GM19025 (cell line): ENCODE results near the gene IGF1.

Experiments
- ATAC-seq: cut with Tn5 transposase; IDR thresholded peaks from one replicate; pipeline ENCODE4 v1.9.1; 2021; ENCODE audit warnings: mild to moderate bottlenecking, low read depth, moderate library complexity; ENCODE audit not compliant: unreplicated experiment

The IGF1 gene

GRCh38 chr12:102498471-102498870 lies 18.1 kb upstream of the IGF1 start:
- ATAC-seq, result no peak

GRCh38 chr12:102497743-102498142 lies 17.4 kb upstream of the IGF1 start:
- ATAC-seq, result no peak

- no peak for ATAC-seq
Measured at GRCh38 chr12:102496591-102496990, 16.2 kb upstream of the IGF1 start.

- no peak for ATAC-seq
Measured at GRCh38 chr12:102487226-102487625, 6.9 kb upstream of the IGF1 start.

- ATAC-seq, result no peak
Measured at GRCh38 chr12:102486153-102486552, 5.8 kb upstream of the IGF1 start.

- ATAC-seq, result peak; percentile 38
Measured at GRCh38 chr12:102484428-102484958, 4.1 kb upstream of the IGF1 start.

- ATAC-seq, result no peak
Measured at GRCh38 chr12:102484017-102484416, 3.7 kb upstream of the IGF1 start.

DNA sequence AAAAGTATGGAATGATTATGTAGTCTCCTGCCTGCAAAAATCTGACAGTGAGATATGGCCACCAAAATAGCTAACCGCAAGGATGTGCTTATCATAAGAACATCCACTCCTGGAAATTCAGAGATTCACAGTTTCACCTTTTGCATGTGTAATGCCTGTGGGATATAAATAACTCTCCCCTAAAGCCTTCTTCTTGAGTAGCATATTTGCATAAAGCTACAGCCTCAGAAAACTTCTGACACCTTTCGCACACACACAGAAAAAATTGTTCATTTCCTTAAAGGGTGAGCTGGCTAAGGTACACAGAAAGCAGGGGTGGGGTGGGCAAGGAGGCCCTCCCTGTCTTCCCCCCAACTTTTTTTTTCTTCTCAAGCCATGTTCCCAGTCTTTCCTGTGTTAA lies 3.1 kb upstream of the IGF1 start:
- ATAC-seq, result peak; percentile 49

DNA sequence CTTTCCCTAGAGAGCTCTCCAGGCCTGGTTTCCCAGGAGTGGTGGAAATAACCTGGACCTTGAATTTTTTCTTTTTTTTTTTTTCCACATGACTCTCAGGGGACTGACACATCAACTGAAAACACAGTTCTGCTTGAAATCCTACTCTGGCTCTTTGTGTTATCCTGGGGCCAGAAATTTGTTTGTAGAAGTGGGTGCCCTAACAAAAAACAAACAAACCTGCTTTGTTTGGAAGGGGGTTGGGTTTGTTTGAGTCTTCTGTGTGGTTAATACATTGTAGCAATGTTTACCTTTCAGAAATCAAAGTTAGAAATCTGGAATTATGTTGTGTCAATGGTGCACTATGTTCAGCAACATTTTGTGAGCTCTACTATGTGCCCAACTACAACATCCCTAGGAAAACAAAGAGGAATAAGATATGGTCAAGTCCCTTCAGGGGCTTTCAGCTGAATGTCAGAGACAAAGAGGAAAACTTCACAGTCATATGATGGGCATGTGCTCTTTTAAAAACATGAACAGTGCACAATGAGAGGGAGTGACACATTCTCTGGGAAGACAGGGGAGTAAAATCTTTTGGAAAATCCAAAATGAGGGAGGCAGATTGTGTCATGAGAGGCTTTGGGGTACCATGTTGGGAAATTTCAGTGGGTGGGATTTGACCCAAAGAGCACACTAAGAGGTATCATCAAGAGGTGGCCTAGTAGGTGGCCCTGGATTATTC lies 1.5 kb upstream of the IGF1 start:
- no peak for ATAC-seq

DNA sequence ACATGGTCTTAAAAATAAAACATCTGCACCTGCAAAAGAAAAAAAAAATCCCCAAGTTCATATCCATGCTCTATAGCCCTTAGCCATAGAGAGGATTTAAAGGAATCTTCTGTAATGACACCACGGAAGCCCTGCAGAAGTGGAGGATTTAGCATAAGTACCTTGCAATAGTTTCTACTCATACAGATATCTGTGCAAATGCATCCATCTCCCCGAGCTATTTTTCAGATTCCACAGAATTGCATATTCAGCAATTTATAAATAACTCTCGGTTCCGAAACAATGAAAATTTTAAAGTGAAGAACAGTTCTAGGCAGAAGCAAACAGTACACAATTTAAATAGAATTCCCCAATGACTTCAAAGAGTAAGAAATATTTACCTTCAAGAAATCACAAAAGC lies 424 bp downstream of the IGF1 start:
- ATAC-seq, result no peak

GRCh38 chr12:102479099-102479885 lies 1.1 kb downstream of the IGF1 start:
- ATAC-seq, result peak; percentile 40

DNA sequence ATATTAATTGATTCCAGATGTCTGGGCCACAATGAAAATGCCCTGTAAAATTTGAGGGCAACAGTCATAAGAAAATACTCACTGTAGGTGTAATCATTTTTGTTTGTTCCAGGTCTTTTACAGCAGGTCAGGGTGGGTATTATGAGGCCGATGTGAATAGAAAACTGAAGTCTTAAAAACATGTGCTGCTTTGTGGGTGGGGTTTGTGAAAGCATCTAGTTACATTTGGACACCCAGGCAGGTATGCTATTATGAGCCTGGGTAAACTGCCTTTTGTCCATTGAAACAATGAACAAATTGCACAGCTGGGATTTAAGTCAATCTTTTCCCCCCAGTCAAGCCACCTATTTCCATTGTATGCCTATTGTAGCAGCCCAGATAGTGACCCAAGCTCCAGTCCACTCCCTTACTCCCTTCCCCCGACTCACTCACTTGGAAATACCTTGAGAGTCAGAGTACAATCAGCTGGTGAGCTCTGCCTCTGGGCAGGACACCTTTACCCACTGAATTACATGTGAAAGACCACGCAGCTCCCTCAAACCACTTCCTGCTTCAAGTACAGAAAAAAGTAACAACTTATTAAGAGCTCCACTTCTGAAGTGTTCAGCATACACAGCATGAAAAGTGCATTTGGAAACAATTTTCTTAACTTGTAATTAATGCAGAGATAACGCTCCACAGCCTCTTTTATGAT lies 1.8 kb downstream of the IGF1 start:
- ATAC-seq, result peak; percentile 55

- ATAC-seq, result no peak
Measured at GRCh38 chr12:102475355-102475754, 5.0 kb downstream of the IGF1 start.

DNA sequence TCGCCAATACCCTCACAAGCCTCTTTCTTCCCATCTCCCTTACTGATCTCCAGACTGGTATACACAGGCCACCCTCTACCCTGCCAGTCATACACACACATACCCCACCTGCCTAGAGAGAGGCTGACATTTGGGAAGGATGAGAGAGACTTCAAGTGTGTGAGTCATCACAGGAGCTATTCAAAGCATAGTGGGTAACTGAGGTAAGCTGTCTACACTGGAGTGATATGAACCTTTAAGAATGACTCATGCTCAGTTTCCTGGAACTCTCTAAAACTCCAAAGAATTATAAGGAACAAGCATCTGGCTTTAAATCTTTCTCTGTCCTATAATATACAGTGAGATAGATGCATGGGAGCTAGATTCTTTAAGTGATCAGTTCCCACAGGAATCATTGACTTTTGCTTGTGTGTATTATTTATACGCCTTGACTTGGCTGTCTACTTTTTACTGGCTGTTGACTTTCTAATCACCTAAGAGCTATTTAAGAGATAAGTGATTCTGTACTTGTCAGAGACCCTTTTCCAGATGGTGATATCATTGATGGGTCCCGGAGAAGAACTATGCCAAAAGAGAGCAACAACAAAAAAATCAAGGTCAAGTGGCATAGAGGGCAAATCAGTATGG lies 5.8 kb downstream of the IGF1 start:
- ATAC-seq, result no peak

- ATAC-seq, result no peak
Measured at GRCh38 chr12:102472496-102472895, 7.9 kb downstream of the IGF1 start.

GRCh38 chr12:102471556-102471955 lies 8.8 kb downstream of the IGF1 start:
- ATAC-seq, result no peak

DNA sequence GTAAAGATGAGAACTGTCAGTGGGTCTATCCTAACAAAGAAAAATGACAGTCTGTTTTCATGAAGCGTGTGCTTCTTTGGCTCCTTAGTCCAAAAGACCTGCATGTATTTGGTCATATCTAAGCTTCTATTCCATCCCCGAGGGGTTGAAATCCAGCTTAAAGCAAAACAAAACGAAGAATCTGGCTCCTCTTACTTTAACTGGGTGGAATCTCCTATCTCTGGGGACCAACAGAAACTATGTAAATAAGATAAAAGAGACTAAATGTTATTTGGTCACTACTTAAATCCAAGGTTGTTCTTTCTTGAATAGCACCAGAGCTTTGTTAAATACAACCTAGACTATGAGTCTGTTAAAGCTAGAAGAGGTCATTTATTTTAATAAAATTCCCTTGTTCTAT lies 9.4 kb downstream of the IGF1 start:
- ATAC-seq, result no peak

DNA sequence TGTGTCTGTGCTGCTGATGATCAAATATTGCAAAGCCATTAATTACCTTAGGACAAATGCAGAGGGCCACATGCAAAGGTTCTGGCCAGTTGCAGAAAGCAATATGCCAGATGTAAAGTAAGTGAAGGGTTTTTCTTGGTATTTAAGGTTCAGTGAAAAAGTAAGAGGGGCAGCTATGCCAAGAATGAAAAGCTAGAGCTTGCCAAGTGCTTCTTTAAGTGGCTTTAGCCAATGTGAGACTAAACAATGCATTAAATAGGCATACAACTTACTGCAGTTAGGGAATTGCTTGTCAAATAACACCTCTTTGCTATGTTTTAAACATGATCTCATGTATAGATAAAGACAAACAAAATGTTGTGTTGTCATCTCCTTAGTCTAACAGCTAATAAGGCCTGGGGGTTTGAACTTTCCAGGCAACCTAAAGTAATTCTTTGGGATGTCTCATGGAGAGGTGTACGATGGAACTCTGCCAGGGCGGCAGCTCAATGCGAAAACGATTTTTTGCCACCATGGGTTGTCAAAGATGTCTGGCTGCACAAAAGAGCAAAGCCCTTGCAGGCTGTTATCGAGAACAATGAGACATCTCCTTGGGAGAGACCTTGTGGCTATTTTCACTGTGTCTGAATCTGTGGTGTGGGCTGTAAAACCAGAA lies 12.0 kb downstream of the IGF1 start:
- ATAC-seq, result no peak

DNA sequence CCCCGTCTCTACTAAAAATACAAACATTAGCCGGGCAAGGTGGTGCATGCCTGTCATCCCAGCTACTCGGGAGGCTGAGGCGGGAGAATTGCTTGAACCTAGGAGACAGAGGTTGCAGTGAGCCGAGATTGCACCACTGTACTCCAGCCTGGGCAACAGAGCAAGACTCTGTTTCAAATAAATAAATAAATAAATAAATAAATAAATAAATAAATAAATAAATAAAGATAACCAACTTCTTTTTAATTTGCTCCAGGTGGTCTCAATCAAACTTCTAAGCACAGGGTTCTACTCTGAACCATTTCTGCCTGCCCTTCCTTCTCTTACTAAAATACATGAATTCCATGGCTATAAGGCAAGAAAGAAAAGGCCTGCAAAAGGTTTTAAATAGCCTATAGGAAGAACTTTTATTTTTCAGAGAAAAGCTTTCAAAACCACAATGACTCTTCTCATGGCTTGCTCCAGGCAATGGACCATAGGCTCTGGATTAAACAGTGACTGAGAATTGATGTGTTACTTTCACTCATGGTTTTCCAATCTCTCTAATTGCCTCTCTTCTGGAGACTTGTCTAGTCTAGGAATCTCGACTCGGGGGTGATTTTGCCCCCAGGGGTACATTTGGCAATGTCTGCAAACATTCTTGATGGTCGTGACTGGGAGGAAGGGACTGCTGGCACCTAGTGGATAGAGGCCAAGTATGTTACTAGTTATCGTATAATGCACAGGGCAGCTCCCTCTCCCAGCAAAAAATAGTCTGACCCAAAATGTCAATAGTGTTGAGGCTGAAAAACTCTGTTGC lies 14.4 kb downstream of the IGF1 start:
- ATAC-seq, result no peak
